T follicular helper cell (primary cell): ENCODE data around the gene GABRP.

Experiments used
- DNase-seq: peaks from one replicate; pipeline ENCODE4 v3.0.0-alpha.2; 2020; ENCODE audit warnings: low read depth

GABRP gene

GRCh38 chr5:170861667-170861916, 78.1 kb downstream of the GABRP start:
- DNase-seq, result no peak

GRCh38 chr5:170861917-170862766, 78.6 kb downstream of the GABRP start, which contains the start of gene RANBP17:
Gene RANBP17, plus strand, starts transcription at chr5:170862018.
- no peak for DNase-seq

GRCh38 chr5:170863646-170864045, 80.1 kb downstream of the GABRP start:
- DNase-seq, result no peak
